8988T (cell line): ENCODE measurements around the gene ARID3A.
"Not testable (repeated sequence)": the region's sequence is repeated elsewhere in the genome, so short reads cannot be mapped to it uniquely, and the experiment has no call there.

Experiments
- DNase-seq: peaks from one replicate; pipeline ENCODE4 v3.0.0; 2011

ARID3A gene

GRCh38 chr19:1018932-1019615 is 93.2 kb downstream of the ARID3A start:
- DNase-seq: peak; percentile 50

GRCh38 chr19:1019616-1019961 is 93.8 kb downstream of the ARID3A start:
- no peak for DNase-seq

- DNase-seq: peak; percentile 47
Measured at GRCh38 chr19:1019980-1020867, 94.4 kb downstream of the ARID3A start.

GRCh38 chr19:1020868-1021425 is 95.1 kb downstream of the ARID3A start, which contains the start of gene TMEM259:
TSS of gene TMEM259 (minus strand) at chr19:1021123. CDS start at chr19:1020996, 127 bp downstream.
- DNase-seq: peak; percentile 99

GRCh38 chr19:1023883-1024188 is 98.0 kb downstream of the ARID3A start:
- not testable (repeated sequence) for DNase-seq

GRCh38 chr19:1025080-1025479 is 99.2 kb downstream of the ARID3A start:
- DNase-seq: not testable (repeated sequence)
